Stimulated activated CD8-positive, alpha-beta memory T cell treated with anti-CD3 and anti-CD28 coated beads, Interleukin-2, amount 100 ng/mL, for 48 hours (primary cell): ENCODE results near the gene MYO16.

Source experiments
- DNase-seq, 2 donors: peaks; one replicate each; pipeline ENCODE4 v3.0.0-alpha.2; 2020; ENCODE audit warnings: low read depth in 2 of 2

The MYO16 gene

GRCh38 chr13:109123971-109124370 is 494.6 kb downstream of the MYO16 start:
- no peak for DNase-seq

- no peak for DNase-seq
Measured at GRCh38 chr13:109126178-109126577, 496.8 kb downstream of the MYO16 start.

- no peak for DNase-seq
Measured at GRCh38 chr13:109126891-109127641, 497.7 kb downstream of the MYO16 start.

GRCh38 chr13:109128121-109128520 is 498.7 kb downstream of the MYO16 start:
- no peak for DNase-seq

- no peak for DNase-seq
Measured at GRCh38 chr13:109130093-109130835, 500.9 kb downstream of the MYO16 start.

DNA sequence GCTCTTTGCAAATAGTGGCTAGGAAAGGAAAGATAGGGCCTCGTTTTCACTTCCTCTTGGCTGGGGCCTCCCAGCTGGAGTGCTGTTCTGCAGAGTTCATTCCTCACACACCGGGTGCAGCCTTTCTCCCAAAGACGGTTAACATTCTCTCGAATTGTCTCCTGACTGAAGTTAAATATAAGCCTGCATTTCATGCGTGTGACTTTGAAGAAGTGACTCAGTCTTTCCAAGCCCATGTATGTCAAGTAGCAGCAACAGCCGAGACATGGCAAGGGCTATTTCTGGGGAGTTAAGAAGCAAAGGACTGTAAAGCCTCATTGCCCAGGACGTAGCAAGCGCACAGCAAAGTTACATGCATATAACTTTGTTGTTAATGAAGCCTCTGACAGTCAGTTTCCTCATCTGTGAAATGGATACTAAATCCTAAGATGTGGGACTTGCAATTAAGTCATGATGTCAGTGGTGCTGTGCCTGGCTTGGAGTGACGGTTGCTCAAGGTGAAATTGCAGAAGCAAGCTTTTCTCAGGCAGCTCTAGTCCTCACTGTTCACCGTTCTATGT is 502.4 kb downstream of the MYO16 start:
- no peak for DNase-seq

- DNase-seq, result no peak
Measured at GRCh38 chr13:109135018-109135417, 505.6 kb downstream of the MYO16 start.

DNA sequence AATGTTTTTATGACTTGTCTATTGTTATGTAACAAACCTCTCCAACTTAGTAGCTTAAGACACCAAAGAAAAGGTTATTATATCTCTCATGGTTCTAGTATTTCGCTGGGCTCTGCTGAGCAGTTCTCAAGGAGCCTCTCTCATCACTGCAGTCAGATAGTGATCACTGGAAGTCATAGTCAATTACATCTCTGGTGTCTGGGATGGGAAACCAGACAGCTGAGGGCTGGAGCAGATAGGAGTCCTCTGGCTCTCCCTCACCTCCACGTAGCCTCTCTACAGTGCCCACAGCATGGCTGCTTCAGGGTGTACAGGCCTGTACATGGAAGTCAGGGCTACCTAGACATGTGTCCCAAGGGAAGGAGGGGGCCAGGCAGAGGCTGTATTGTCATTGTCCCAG is 507.5 kb downstream of the MYO16 start:
- DNase-seq, result no peak

GRCh38 chr13:109139346-109139745 is 509.9 kb downstream of the MYO16 start:
- DNase-seq, result no peak

DNA sequence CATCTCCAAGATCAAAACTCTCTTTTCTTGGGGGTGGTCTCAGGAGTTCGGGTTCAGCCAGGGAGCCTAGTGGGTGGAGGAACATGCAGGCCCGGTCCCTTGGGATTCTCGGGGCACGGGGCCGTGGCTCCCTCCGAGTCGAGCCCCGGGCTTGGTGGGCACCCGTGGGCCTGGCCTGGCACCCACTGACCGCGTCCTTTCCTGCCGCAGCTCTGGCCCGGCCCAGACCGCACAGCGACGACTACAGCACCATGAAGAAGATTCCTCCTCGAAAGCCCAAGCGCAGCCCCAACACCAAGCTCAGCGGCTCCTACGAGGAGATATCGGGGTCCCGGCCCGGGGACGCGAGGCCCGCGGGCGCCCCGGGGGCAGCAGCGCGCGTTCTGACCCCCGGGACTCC is 510.6 kb downstream of the MYO16 start:
- DNase-seq, result no peak

DNA sequence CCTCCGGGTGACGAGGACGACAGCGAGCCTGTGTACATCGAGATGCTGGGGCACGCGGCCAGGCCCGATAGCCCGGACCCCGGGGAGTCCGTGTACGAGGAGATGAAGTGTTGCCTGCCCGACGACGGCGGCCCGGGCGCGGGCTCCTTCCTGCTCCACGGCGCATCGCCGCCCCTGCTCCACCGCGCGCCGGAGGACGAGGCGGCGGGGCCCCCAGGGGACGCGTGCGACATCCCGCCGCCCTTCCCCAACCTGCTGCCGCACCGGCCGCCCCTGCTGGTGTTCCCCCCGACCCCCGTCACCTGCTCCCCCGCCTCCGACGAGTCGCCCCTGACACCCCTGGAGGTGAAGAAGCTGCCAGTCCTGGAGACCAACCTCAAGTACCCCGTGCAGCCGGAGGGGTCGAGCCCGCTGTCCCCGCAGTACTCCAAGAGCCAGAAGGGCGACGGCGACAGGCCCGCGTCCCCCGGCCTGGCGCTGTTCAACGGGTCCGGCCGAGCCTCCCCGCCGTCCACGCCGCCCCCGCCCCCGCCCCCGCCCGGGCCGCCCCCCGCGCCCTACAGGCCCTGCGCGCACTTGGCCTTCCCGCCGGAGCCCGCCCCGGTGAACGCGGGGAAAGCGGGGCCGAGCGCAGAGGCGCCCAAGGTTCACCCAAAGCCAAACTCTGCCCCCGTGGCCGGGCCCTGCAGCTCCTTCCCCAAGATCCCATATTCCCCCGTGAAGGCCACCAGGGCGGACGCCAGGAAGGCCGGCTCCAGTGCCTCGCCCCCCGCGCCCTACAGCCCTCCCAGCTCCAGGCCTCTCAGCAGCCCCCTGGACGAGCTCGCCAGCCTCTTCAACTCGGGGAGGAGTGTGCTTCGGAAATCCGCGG is 511.3 kb downstream of the MYO16 start:
- DNase-seq, result no peak

DNA sequence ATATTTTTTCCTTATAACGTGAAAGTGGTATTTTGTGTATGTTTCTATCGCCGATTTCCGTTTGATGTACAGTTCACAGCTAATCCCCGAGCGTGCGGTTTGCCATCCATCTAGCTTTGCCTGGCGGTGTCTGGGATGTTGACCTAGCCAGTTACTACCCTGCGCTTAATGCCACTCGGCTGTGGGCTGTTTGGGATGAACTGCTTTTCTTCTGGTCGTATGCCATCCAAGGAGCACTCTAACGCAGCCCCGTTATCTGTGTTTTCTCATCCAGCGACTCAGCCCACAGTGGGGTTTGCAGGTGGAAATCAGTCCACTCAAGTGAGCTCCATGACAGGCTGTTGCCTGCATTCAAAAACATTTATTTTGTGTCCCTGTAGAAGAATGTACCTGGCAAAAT is 512.3 kb downstream of the MYO16 start:
- no peak for DNase-seq

- no peak for DNase-seq
Measured at GRCh38 chr13:109144693-109145437, 515.5 kb downstream of the MYO16 start.

- DNase-seq, result no peak
Measured at GRCh38 chr13:109145631-109146030, 516.2 kb downstream of the MYO16 start.

DNA sequence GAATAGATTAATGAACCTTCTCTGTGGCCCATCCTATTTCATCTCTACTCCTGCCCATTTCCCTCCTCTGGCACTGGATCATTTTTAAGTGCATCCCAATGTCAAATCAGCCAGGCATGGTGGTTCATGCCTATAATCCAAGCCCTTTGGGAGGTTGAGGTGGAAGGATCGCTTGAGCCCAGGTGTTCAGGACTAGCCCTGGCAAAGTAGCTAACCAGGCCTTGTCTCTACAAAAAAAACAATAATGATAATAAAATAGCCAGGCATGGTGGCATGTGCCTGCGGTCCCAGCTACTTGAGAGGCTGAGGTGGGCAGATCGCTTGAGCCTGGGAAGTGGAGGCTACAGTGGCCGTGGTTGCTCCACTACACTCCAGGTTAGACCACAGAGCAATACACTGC is 517.0 kb downstream of the MYO16 start:
- no peak for DNase-seq

DNA sequence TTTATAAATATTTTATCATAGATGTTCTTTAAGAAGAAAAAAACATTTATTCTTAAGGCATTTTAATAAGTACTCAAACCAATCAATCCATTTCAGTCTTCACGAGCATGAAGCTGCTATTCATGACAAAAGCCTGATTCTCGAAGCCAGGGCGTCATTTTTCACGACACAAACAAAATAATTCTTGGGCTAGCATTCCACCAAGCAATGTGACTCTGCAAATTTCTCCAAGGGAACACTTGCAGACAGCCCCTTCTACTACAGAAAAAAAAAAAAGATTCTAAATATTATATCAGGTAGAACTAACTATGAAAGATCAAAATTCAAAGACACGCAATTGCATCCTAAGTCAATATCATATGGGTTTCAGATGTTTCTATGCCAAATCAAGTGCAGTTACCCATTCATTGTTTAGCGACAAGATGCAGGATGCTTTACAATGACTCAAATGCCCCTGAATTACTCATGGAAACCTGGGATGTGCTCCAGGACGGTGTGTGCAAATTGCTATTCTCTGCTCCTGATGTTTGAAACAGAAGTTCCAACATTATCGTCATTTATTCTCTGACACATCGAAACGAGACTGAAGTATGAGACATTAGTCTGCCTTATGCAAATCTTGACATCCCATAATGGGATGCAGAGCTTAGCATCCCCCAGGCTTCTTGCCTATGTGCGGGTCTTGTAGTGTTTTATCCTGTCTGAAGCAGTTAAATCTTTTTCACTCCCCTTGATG is 517.7 kb downstream of the MYO16 start:
- DNase-seq, result no peak

DNA sequence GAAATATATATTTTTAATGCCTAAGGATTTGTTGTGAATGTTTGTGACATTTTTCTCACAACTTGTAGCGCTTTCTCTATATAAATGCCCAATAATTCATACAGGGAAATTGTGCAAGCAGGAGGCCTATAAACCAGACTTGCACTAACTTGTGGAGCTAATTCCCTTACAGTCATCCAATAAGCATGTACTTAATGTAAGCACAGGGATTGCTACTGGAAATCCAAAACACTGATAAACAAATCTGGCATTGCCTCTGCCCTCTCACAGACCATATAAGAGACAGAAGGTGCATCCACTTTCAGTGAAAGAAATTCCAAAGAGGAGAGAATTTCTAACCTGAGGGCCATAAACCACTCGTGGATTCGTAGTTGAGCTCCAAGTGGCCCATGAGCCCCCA is 518.8 kb downstream of the MYO16 start:
- no peak for DNase-seq

DNA sequence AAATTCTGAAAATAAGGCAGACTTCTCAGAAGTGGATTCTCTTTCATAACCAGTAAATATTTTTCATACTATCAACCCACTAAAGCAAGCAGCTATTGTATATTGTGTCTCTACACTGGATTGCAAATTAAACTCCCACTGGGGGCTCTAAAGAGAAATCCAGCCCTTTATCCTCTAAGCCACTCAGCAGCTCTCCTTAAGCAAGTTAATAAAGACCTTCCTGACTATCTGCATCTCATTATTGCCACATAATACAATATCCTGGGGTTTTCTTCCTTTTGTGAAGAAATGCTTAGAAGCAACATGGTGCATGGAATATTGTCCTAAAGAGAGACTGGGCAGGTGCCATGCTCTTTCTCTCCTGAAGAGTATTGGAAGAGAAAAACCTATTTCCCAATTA is 521.3 kb downstream of the MYO16 start:
- DNase-seq, result no peak

DNA sequence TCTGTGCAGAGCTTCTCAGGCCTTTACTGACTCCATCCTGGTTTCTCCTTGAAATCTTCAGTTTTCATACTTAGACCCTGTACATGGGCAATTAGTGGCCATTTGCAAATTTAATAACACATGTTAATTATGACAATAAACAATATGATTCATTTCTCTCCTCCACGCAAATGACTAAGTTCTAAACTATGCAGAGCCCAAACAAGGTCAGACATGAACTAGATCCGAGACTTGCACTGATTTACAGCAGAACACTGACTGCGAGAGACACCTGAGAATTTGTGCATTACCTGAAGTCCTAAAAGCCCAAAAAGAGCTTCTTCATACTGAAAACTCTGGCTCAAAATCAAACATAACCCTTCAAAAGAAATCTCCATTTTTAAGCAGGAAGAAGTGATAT is 521.8 kb downstream of the MYO16 start:
- DNase-seq, result no peak

GRCh38 chr13:109151696-109152095 is 522.3 kb downstream of the MYO16 start:
- DNase-seq, result no peak
